Stimulated activated CD8-positive, alpha-beta memory T cell treated with anti-CD3 and anti-CD28 coated beads, Interleukin-15, amount 100 ng/mL, for 4 hours (primary cell): ENCODE data around the gene F12.
"Not testable (repeated sequence)": the region's sequence is repeated elsewhere in the genome, so short reads cannot be mapped to it uniquely, and the experiment has no call there.

Experiments
- DNase-seq, 2 donors: peaks; one replicate each; pipeline ENCODE4 v3.0.0-alpha.2; 2020; ENCODE audit warnings: low read depth in 2 of 2

F12 gene

GRCh38 chr5:177368869-177369644 lies 40.3 kb downstream of the F12 start:
- no peak for DNase-seq

DNA sequence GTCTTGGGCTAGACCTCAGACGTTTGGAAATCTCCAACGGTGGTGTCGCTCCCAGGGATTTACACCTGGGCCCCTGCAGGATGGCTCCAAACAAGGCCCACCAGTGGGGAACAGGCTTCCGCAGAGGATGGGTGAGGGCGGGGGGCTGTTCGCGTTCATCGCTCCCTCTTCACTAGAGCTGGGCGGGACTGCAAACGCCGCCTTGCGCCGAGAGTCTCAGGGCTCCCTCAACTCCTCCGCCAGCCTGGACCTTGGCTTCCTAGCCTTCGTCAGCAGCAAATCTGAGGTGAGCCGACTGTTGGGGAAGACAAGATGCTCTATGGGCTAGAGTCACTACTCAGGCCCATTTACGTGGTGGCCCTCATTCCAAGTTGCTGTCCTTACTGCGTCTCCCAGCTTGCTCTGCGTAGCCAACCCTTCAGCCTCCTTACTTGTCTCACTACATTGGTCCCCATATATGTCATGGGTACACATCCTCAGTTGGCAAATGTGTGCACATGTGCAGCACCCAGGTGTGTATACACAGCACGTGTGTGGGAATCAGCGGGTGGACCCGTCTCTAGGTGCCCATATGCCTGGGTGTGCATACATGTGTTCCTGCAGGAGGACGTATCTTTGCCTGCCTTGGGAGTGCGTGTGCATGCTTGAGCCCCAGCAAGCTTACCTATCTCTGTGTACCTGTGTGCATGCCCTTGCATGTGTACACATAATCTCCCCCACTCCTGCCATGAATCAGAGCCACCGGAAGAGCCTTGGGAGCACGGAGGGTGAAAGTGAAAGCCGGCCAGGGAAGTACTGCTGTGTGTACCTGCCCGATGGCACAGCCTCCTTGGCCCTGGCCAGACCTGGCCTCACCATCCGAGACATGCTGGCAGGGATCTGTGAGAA lies 41.1 kb downstream of the F12 start:
- DNase-seq: no peak

DNA sequence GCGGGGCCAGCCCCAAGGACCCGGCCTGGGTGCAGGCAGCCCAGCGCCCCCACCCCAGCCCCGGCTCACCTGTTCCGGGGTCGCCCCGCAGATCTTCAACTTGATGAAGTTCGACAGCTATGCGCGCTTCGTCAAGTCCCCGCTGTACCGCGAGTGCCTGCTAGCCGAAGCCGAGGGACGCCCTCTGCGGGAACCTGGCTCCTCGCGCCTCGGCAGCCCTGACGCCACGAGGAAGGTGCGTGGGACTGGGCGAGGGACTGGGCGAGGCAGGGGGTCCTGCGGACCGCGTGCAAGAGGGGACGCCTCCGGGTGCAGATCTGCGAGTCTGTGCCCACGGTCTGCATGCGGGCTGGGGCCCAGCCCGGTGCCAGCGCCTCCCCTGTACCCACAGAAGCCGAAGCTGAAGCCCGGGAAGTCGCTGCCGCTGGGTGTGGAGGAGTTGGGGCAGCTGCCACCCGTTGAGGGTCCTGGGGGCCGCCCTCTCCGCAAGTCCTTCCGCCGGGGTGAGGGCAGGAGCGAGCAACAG lies 42.0 kb downstream of the F12 start:
- DNase-seq: no peak

DNA sequence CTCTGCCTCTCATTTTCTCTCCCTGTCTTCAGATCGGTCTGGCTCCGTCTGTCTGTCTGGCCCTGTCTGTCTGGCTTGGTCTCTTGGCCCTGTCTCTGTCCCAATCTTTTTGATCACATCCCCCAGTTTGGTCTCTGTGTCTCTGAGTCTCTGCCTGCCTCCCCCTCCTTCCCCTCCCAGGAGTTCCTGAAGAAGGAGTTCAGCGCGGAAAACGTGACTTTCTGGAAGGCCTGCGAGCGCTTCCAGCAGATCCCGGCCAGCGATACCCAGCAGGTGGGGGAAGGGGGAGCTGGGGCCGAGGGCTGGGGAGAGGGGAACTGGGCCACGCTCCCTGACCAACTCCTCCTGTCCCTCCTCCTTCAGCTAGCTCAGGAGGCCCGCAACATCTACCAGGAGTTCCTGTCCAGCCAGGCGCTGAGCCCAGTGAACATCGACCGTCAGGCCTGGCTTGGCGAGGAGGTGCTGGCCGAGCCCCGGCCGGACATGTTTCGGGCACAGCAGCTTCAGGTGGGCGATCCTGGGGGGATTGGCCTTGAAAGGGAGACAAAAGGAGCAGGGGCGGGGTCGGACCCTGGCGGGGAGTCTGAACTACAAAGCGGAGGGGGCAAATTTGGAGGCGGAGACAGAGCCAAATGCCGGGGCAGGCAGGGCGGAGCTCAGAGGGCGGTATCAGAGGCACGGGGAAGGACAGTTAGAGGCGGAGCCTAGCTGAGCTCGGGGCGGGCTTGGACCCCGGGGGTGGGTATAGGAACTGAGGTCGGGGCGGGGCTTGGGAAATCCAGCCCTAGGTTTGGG lies 42.6 kb downstream of the F12 start:
- DNase-seq: no peak

DNA sequence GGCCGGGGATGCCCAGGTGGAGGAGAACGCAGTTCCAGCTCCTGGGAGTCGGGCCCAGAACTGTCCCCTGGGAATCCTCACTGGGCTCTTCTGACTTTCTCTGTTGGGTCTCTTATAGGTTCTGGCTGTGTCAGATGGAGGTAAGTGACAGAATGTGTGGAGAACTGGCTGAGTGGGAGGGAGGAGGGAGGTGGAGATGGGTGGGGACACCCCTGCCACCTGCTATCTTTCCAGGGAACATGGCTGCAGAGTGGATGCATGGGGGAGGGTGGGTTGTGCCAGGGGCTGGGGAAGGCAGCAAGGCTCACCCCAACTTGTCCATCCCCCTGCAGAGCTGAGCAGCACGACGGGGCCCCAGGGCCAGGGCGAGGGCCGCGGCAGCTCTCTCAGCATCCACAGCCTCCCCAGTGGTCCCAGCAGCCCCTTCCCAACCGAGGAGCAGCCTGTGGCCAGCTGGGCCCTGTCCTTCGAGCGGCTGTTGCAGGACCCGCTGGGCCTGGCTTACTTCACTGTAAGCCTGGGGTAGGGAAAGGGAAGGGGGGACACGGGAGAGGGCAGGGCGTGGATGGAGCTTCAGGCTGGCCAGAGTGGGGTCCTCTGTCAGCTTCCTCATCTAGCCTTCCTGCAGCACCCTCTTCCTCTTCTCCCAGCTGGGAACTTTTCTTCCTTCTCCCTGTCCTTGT lies 43.4 kb downstream of the F12 start:
- no peak for DNase-seq

DNA sequence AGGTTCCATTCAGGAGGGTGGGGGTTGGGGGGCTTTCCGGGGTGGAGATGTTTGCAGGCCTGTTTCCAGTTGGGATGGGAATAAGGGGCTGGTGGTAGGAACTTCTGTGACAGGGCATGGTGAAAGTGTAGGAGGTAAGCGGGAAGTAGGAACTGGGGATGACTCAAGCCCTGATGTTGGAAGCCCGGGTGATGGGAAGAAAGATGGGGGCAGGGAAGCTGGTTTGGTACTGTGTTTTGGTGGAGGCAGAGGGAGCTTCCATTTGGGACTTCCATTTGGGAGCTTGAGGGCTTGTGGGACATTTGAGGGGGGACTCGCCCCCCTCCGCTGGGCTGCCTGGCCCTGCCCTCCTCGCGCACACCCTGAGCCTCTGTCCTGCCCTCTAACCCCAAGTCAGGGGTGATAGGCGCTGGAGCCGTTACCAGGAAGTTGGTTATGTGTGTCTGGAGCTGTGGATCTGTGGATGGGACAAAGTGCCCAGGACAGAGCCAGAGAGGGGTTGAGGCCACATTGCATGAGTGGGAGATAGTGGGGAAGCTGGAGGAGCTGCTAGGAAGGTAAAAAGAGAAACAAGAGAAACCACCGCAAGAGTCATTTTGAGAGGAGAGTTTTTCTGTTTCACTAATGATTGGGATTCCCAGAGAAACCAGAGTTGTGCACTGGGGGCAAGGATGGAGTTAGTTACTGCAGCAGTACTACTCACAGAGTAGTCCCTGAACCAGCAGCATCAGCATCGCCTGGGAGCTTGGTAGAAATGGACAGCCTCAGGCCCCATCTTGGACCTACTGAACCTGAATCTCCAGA lies 45.0 kb downstream of the F12 start:
- DNase-seq: no peak

- DNase-seq: no peak
Observed at GRCh38 chr5:177363565-177363964, 45.8 kb downstream of the F12 start.

DNA sequence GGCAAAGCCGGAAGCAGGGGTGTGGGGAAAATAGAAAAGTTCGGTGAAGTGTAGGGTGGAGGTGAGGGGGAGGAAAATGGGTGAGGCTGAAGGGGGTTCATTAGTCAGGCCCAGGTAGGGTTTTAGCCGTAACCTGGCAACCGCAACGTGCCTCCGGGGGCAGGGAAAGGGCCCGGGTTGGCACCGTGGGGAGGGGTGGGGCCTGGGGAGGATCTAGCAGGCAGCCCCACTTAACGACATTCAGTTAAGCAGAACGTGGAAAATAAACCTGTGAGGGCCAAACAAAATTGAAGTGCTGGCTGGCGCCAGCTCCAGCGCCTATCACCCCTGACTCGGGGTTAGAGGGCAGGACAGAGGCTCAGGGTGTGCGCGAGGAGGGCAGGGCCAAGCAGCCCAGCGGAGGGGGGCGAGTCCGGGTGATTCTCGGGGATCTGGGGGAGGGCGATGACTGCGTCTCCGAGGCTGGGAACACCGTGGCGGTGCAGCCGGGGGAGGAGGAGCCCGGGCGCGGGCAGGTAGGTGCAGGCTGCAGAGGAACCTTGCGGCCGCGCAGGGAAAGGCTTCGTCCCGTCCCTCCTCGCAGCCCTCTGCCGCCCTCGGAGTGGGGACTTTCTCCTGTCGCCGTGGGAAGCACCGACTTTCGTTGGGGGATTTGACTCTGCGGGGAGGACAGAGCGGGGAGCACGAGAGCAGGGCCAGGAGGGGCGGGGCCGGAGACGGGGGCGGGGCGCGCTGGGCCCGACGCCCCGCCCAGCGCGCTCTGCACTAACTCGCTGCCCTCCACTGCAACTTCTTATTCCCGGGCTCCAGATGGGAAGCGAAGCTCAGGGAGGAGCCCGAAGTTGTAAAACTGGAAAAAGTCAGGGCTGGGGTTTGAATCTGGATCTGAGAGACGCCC lies 46.5 kb downstream of the F12 start:
- peak; percentile 52 to 53 for DNase-seq

DNA sequence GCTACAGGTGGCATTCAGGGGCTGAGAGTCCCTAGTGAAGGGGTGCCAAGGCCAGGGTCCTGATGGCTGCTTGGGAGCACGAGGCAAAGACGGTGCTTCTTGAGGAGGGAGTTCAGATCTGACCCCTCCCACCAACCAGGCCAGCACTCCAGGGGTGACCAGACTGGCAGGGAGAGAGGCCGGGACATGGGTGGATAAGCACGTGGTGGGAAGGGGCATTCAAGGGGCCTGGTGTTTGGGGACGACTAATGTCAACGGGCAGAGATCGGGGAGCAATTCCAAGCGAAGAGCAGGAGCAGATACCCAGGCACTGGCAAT lies 47.1 kb downstream of the F12 start:
- no peak for DNase-seq

DNA sequence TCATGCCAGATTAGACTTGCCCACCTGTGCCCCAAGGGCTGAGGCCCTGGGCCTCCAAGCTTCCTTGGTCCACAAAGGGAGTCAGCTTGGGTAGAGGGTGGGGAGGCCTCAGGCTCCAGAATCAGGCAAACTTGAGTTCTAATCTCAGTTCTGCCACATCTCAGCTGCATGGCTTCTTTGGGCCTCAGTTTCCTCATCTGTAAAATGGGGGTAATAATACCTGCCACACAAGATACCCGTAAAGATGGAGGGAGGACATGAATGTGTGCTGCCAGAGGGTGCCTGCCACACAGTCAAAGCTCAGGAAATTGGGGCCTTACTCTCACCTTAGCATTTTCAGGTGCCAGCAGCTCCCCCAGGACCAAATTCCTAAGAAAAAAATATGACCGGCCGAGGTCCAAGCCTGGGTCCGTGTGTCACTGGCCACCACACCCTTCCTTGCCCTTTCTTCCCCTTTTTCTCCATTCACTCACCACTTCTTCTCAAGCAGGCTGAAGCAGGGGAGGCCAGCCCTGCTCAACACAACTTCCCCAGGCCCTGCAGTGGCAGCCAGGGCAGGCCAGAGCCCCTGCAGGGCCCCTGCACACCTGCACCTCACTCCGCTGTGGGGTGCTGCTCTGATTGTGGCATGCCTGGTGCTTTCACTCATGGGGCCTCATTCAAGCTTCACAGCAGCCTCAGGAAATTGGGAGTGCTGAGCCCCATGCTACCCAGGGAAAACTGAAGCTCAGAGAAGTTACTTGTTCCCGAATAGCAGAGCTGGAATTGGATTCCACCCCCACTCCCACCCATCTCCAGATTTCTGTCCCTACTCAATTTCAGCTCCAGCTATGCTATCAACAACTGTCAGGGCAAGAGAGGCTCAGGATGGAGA lies 47.7 kb downstream of the F12 start:
- no peak for DNase-seq

- DNase-seq: not testable (repeated sequence)
Observed at GRCh38 chr5:177360740-177361139, 48.6 kb downstream of the F12 start.

- no peak for DNase-seq
Observed at GRCh38 chr5:177359860-177360259, 49.5 kb downstream of the F12 start.

- no peak for DNase-seq
Observed at GRCh38 chr5:177359451-177359851, 49.9 kb downstream of the F12 start.

DNA sequence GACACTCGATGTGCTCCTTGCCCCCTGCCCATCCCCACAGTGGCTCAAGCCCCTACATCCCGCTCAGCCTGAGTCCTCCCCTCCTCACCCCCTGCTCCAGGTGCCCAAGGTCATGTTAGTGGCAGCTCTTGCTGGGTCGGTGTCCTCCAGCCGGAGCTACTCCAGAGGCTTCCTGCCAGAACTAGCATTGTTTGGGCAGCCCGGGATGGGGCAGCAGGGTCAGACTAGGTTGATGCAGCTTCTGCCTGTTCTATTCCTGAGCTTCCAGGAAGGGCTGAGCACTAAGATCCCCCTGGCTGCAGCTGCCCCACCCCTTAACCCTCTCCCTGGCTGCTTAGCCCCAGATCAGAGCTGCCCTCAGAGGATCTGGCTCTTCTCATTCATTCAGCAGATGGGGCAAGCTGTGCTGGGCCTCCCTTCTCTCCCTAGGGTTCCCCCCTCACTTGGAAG lies 51.0 kb downstream of the F12 start:
- no peak for DNase-seq

- DNase-seq: peak; percentile 42 to 51
Observed at GRCh38 chr5:177357459-177358351, 51.7 kb downstream of the F12 start, which contains the start of gene RGS14. Gene RGS14, plus strand, starts transcription at chr5:177357924. Its CDS starts 101 bp downstream, at chr5:177358025.

DNA sequence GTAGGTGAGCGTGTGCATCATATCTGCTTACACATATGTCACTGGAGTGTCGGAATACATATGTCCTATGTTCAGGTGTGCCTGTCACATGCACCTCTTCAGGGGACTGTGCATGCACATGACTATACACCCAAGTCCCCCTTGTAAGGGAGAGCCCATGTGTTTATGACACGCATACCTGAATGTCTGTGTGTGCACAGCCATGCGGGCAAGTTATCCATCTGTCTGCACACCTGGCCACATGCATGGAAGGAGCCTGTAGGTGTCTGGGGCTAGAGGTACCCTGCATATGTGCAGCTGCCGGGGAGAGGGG lies 52.3 kb downstream of the F12 start:
- no peak for DNase-seq

DNA sequence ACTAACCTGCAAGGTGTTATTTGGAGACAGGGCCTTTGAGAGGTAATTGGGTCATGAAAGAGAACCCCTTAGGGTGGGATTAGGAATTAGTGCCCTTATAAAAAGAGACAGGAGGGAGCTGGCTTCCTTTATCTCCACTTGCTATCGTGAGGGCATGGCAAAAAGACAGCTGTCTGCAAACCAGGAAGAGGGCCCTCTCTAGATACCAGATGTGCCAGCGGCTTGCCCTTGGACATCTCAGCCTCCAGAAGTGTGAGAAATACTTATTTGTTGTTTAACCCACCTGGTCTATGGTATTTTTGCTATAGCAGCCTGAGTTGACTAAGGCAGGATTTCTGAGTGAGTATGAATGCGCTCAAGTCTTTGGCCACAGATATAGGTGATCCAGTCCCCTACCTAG lies 52.6 kb downstream of the F12 start:
- DNase-seq: no peak

DNA sequence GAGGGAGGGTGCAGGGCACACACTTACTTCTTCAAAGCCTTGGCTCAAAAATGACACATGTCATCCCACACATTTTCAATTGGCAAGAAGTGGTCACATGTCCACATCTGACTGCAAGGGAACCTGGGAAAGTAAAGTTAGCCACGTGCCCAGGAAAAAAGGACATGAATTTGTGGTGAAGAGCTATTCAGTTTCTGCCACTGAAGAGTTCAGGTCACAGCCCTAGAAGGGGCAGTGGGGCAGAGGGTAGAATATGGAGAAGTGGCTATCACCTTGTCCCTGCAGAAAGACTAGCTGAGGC lies 53.5 kb downstream of the F12 start:
- DNase-seq: no peak
